Measurements from ENCODE around the gene PDE4A.

PDE4A gene

DNA sequence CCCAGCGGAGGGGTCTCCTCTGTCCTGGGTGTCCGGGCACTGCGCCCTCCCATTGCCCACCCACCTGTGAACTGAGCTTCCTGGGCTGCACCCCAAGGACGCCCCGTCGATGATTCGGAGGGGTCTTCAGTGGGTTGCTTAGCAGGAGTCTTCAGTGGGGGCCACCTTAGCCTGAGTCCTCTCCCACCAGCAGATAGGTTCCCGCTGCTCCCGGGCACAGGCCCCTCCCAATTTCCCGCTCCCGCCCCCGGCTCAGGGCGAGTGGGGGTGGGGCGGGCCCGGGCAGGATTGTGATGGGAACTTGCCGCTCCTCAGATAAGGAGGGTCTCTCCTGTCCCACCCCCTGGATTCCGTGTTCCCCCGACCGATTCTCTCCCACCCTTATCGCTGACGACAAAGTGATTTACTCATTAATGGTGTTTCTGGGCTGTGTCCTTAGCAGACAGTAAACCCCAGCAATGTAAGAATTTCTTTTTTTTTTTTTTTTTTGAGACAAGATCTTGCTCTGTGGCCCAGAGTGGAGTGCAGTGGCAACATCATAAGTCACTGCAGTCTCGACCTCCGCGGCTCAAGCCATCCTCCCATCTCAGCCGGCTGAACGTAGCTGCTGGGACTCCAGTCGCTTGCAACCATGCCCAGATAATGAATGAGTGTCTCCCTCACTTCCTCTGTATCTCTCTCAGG is 97.6 kb downstream of the PDE4A start:
- Mint-ChIP-seq H3K4me3 (peak overlapping the region; percentile 72), H3K9me3 (no peaks in the 10 kb centered on the region), H3K4me1 (peaks cover 53% of the 10 kb centered on the region), H3K27ac (peak overlapping the region; percentile 50), H3K36me3 (peaks cover 24% of the 10 kb centered on the region)
- peak; percentile 35 for ATAC-seq
- DNase-seq (ENCODE audit: low spot score in 2 of 2) = peak in 1 of 2 donors; percentile 19

DNA sequence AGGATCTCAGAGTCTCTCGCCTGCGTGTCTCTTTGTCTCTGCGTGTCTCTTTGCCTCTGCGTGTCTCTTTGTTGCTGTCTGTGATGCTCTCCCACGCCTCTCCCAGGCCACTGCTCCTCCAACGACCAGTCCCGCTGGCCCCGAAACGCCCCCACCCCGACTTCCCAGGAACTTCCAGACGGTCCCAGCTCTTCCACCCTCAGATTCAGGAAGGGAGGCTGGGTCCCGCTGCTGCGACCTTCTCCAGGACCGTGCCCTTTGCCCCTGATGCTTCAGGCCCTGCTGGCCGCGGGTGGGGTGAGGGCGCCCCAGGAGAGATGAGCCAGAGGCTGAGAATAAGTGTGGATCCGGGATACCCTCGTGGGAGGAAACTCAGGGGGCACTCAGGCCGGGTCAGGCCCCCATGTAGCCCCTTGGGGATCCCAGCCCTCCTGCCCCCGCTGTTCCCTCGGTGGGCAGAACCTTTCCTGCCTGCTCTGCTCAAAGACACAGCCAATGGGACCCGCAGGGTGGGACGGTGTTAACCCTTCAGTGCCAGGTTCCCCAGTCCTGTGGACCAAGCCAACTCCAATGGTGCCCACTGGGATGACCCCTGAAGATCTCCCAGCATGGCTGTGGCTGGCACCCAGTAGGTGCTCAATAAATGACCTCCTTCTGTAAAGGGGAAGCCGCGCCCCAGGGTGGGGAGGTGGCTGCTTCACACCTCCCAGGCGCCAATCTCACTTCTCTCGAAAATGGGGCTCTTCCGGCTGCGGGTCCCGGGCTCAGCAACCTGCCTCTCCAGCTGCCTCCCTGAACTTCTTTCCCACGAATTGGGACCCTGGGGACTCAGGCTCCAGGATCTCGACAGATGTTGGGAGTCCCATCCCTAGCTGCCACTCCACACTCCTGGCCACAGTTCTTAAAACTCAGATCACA is 98.4 kb downstream of the PDE4A start:
- H3K4me3 Mint-ChIP-seq = peak overlapping the region; percentile 72
- H3K36me3 Mint-ChIP-seq = peaks cover 16% of the 10 kb centered on the region
- DNase-seq (ENCODE audit: low spot score in 2 of 2) = peak in 1 of 2 donors; percentile 22
- H3K4me1 Mint-ChIP-seq = peaks cover 45% of the 10 kb centered on the region
- peak overlapping the region; percentile 50 for H3K27ac Mint-ChIP-seq
- no peak for ATAC-seq
- no peaks in the 10 kb centered on the region for H3K9me3 Mint-ChIP-seq

Data from stimulated activated effector memory CD8-positive, alpha-beta T cell treated with anti-CD3 and anti-CD28 coated beads, Interleukin-12 subunit alpha, Interleukin-12 subunit beta, amount 100 ng/mL, for 72 hours (primary cell).